Measurements from ENCODE around the gene PFAS.

PFAS gene

GRCh38 chr17:8237175-8237574 is 11.9 kb upstream of the PFAS start:
- Histone ChIP-seq H3K4me3 (IDR thresholded peaks at IDR 0.05; ENCODE audit: insufficient read depth, low read depth, low read length) (no peak overlapping the region), H3K27me3 (ENCODE audit: insufficient read depth, low read depth) (no peaks in the 10 kb centered on the region), H3K4me1 (ENCODE audit: low read depth, poor library complexity, severe bottlenecking) (no peaks in the 10 kb centered on the region), H4K20me1 (ENCODE audit: insufficient read depth) (no peaks in the 10 kb centered on the region), H2AFZ (ENCODE audit: low read depth) (no peak overlapping the region), H3K36me3 (ENCODE audit: insufficient read depth) (no peaks in the 10 kb centered on the region), H3K79me2 (ENCODE audit: insufficient read depth, low read depth) (no peaks in the 10 kb centered on the region), H3K9ac (no peak overlapping the region), H3K27ac (no peak overlapping the region), H3K4me2 (no peak overlapping the region)
- no peak for TF ChIP-seq CTCF (conservative IDR thresholded peaks at IDR 0.05; ENCODE audit: low read depth, low read length)

DNA sequence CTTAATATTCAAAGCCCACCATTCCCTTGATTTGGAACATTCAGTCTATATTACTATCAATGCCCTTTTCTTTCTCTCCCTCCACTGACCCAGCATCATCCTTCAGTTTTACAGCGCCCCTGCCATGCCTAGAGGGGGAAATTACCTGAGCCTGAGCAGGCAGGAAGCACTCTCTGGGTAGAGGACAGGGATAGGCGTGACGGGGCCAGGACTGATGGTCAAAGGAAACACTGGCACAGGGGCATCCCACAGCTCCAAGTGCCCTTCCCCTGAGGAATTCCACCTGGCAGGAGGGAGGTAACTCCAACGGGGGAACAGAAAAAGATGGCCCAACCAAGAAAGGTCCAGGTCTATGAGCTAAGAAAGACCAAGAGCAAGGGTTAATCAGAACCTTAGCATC is 11.2 kb upstream of the PFAS start:
- Histone ChIP-seq H3K4me1 (ENCODE audit: low read depth, poor library complexity, severe bottlenecking) (no peaks in the 10 kb centered on the region), H4K20me1 (ENCODE audit: insufficient read depth) (no peaks in the 10 kb centered on the region), H3K36me3 (ENCODE audit: insufficient read depth) (no peaks in the 10 kb centered on the region), H3K4me3 (IDR thresholded peaks at IDR 0.05; ENCODE audit: insufficient read depth, low read depth, low read length) (no peak overlapping the region), H3K27me3 (ENCODE audit: insufficient read depth, low read depth) (no peaks in the 10 kb centered on the region), H3K27ac (no peak overlapping the region), H2AFZ (ENCODE audit: low read depth) (no peak overlapping the region), H3K4me2 (no peak overlapping the region), H3K9ac (no peak overlapping the region), H3K79me2 (ENCODE audit: insufficient read depth, low read depth) (no peaks in the 10 kb centered on the region)
- no peak for TF ChIP-seq CTCF (conservative IDR thresholded peaks at IDR 0.05; ENCODE audit: low read depth, low read length)

GRCh38 chr17:8243827-8244226 is 5.3 kb upstream of the PFAS start:
- Histone ChIP-seq H3K36me3 (ENCODE audit: insufficient read depth) (no peaks in the 10 kb centered on the region), H3K4me3 (IDR thresholded peaks at IDR 0.05; ENCODE audit: insufficient read depth, low read depth, low read length) (no peak overlapping the region), H3K4me1 (ENCODE audit: low read depth, poor library complexity, severe bottlenecking) (no peaks in the 10 kb centered on the region), H3K27ac (no peak overlapping the region), H3K4me2 (no peak overlapping the region), H2AFZ (ENCODE audit: low read depth) (no peak overlapping the region), H3K27me3 (ENCODE audit: insufficient read depth, low read depth) (no peaks in the 10 kb centered on the region), H3K9ac (no peak overlapping the region), H3K79me2 (ENCODE audit: insufficient read depth, low read depth) (no peaks in the 10 kb centered on the region), H4K20me1 (ENCODE audit: insufficient read depth) (no peaks in the 10 kb centered on the region)
- no peak for TF ChIP-seq CTCF (conservative IDR thresholded peaks at IDR 0.05; ENCODE audit: low read depth, low read length)

DNA sequence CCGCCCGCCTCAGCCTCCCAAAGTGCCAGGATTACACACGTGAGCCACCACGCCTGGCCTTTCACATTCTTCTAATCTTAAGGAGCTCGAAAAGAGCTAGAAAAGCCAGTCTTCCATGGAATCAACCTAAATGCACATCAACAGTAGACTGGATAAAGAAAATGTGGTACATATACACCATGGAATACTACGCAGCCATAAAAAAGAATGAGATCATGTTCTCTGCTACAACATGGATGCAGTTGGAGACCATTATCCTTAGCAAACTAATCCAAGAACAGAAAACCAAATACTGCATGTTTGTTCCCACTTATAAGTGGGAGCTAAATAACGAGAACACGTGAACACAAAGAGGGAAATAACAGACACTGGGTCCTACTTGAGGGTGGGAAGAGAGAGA is 4.3 kb upstream of the PFAS start:
- peaks cover 2% of the 10 kb centered on the region; the same call in 1 of the 2 replicates for H3K79me2 ChIP-seq (ENCODE audit: insufficient read depth, low read depth)
- no peak overlapping the region for H3K4me3 ChIP-seq (IDR thresholded peaks at IDR 0.05; ENCODE audit: insufficient read depth, low read depth, low read length)
- no peak overlapping the region for H2AFZ ChIP-seq (ENCODE audit: low read depth)
- no peaks in the 10 kb centered on the region for H3K36me3 ChIP-seq (ENCODE audit: insufficient read depth)
- no peak overlapping the region for H3K4me2 ChIP-seq
- H3K4me1 ChIP-seq (ENCODE audit: low read depth, poor library complexity, severe bottlenecking), result no peaks in the 10 kb centered on the region
- no peak for TF ChIP-seq CTCF (conservative IDR thresholded peaks at IDR 0.05; ENCODE audit: low read depth, low read length)
- no peaks in the 10 kb centered on the region for H3K27me3 ChIP-seq (ENCODE audit: insufficient read depth, low read depth)
- no peak overlapping the region for H3K27ac ChIP-seq
- no peak overlapping the region for H3K9ac ChIP-seq
- no peaks in the 10 kb centered on the region for H4K20me1 ChIP-seq (ENCODE audit: insufficient read depth)

All from KMS-11 (cell line).